SK-N-SH (cell line): ENCODE measurements around the gene DLG2. TPM values are rescaled to one million over a fixed set of nuclear protein-coding genes. Genes with fewer than 3 reads are reported as not detected.

Source experiments
- CTCF ChIA-PET: fragments of 300-600, 350-600 bp; formaldehyde crosslinking; extraction: SDS; loops from one replicate; lab custom pipeline; 2021; lab: Yijun Ruan, JAX
- POLR2A ChIA-PET: fragments of 350-600 bp; sonication (Branson Sonifier 250); formaldehyde crosslinking; extraction: SDS; loops from one replicate; lab custom pipeline; 2020; ENCODE audit warnings: antibody characterized with exemption, inconsistent platforms; lab: Yijun Ruan, JAX
- DNase-seq: peaks from one replicate; pipeline ENCODE4 v3.0.0; 2012
- H2AFZ ChIP-seq: fragments of 200-600 bp; sonication (generic); 2 replicates; pipeline ENCODE4 v1.8.1; 2016; ENCODE audit warnings: antibody characterized with exemption, mild to moderate bottlenecking, low read depth
- H3F3A ChIP-seq: fragments of 200-600 bp; sonication (generic); replicated peaks from 2 replicates; pipeline ENCODE3; 2016; ENCODE audit warnings: antibody characterized with exemption, mild to moderate bottlenecking; ENCODE audit not compliant: insufficient read depth
- H3K27ac ChIP-seq, 2 experiments: fragments of 200-500 bp in 1 of 2; fragments of 200-600 bp in 1 of 2; sonication (Bioruptor generic) in 1 of 2; sonication (generic), shearing (Covaris generic) in 1 of 2; 2 replicates each; pipeline versions ENCODE4 v1.5.1 to v1.6.1; 2014 to 2016; ENCODE audit warnings: low read depth in 2 of 2, inconsistent platforms in 1 of 2, low read length in 1 of 2, mild to moderate bottlenecking in 1 of 2, mixed read lengths in 1 of 2
- H3K27me3 ChIP-seq: fragments of 200-600 bp; sonication (generic), shearing (Covaris generic); 2 replicates; pipeline ENCODE4 v1.6.1; 2016; ENCODE audit warnings: mixed run types; ENCODE audit not compliant: insufficient read depth
- H3K36me3 ChIP-seq, 2 experiments: fragments of 200-500 bp in 1 of 2; fragments of 200-600 bp in 1 of 2; sonication (Bioruptor generic) in 1 of 2; sonication (generic) in 1 of 2; replicated peaks in 1 of 2; 2 replicates each; pipeline versions ENCODE3 to v1.5.1; 2014 to 2016; ENCODE audit warnings: low read length in 1 of 2, mild to moderate bottlenecking in 1 of 2; ENCODE audit not compliant: insufficient read depth in 2 of 2, control insufficient read depth in 1 of 2
- H3K4me1 ChIP-seq, 2 experiments: fragments of 200-500 bp in 1 of 2; fragments of 200-600 bp in 1 of 2; sonication (Bioruptor generic) in 1 of 2; sonication (generic), shearing (Covaris generic) in 1 of 2; 2 replicates each; pipeline versions ENCODE4 v1.5.1 to v1.6.1; 2014 to 2016; ENCODE audit warnings: low read depth in 1 of 2, low read length in 1 of 2, mixed run types in 1 of 2; ENCODE audit not compliant: insufficient read depth in 2 of 2, control insufficient read depth in 1 of 2
- H3K4me2 ChIP-seq: fragments of 200-600 bp; sonication (generic), shearing (Covaris generic); 2 replicates; pipeline ENCODE4 v1.6.1; 2017; ENCODE audit warnings: mixed run types
- H3K4me3 ChIP-seq, 2 experiments: fragments of 200-500 bp in 1 of 2; fragments of 200-600 bp in 1 of 2; sonication (Bioruptor generic) in 1 of 2; sonication (generic), shearing (Covaris generic) in 1 of 2; 2 replicates each; pipeline versions ENCODE4 v1.5.1 to v1.8.1; 2014 to 2016; ENCODE audit warnings: low read depth in 2 of 2, inconsistent platforms in 1 of 2, low read length in 1 of 2, mild to moderate bottlenecking in 1 of 2, mixed read lengths in 1 of 2, moderate library complexity in 1 of 2
- H3K79me2 ChIP-seq: fragments of 200-600 bp; sonication (generic); 2 replicates; pipeline ENCODE4 v1.8.1; 2017; ENCODE audit warnings: mild to moderate bottlenecking; ENCODE audit not compliant: insufficient read depth
- H3K9ac ChIP-seq: fragments of 200-600 bp; sonication (generic); 2 replicates; pipeline ENCODE4 v1.6.1; 2017; ENCODE audit warnings: mixed run types
- H3K9me2 ChIP-seq: fragments of 200-600 bp; sonication (generic); 2 replicates; pipeline ENCODE4 v1.6.1; 2017; ENCODE audit warnings: mixed run types
- H3K9me3 ChIP-seq: fragments of 200-600 bp; sonication (generic); 2 replicates; pipeline ENCODE4 v1.6.1; 2017; ENCODE audit warnings: mixed run types, mild to moderate bottlenecking, moderate library complexity
- H4K20me1 ChIP-seq: fragments of 200-600 bp; sonication (generic); 2 replicates; pipeline ENCODE4 v1.6.1; 2017; ENCODE audit warnings: mild to moderate bottlenecking, mixed run types; ENCODE audit not compliant: insufficient read depth
- JUND ChIP-seq: IDR thresholded peaks from 2 replicates; pipeline ENCODE4 v1.4.0; 2012
- SMC3 ChIP-seq: IDR thresholded peaks from 2 replicates; pipeline ENCODE4 v1.6.1; 2012; ENCODE audit warnings: low read depth, low read length, improper control_type of control experiment
- TCF12 ChIP-seq: IDR thresholded peaks from 2 replicates; pipeline ENCODE4 v1.4.0; 2012
- TEAD4 ChIP-seq: IDR thresholded peaks from 2 replicates; pipeline ENCODE4 v1.4.0; 2012; ENCODE audit warnings: mild to moderate bottlenecking, borderline replicate concordance; ENCODE audit not compliant: insufficient read depth
- YY1 ChIP-seq: IDR thresholded peaks from 2 replicates; pipeline ENCODE4 v1.4.0; 2012; ENCODE audit warnings: low read depth, mild to moderate bottlenecking
- WGBS: methylation state at CpG from one replicate; pipeline ENCODE4 v1.1.6; 2017; ENCODE audit warnings: low lambda C conversion rate; 5-methylcytosine and 5-hydroxymethylcytosine counted together
- polyA plus RNA-seq, 3 experiments: library from polyadenylated mRNA; depleted of rRNA; stranded (reverse); fragments of >200 nt; gene quantifications; 2 replicates each; pipeline ENCODE4 v1.2.3, GENCODE V29; 2012
- TF ChIP-seq, protein P1 (sequence below): fragments of 150-350 bp; IDR thresholded peaks from 2 replicates; pipeline ENCODE4 v1.6.1; 2017; ENCODE audit warnings: antibody characterized with exemption, low read length, low read depth, borderline replicate concordance
- TF ChIP-seq, protein P2 (sequence below): IDR thresholded peaks from 2 replicates; pipeline ENCODE4; 2012
- TF ChIP-seq, protein P3 (sequence below): IDR thresholded peaks from 2 replicates; pipeline ENCODE4 v1.6.1; 2012; ENCODE audit warnings: mild to moderate bottlenecking, low read depth, low read length, moderate library complexity
- TF ChIP-seq, protein P4 (sequence below): fragments of 200-600 bp; sonication (generic); IDR thresholded peaks from 2 replicates; pipeline ENCODE4 v1.6.1; 2017; ENCODE audit warnings: antibody characterized with exemption, mild to moderate bottlenecking, moderate library complexity

DLG2 gene
- polyA plus RNA-seq, 1 of the 3 experiments (the other 2 are of a cell fraction) = 0.21 TPM

DNA sequence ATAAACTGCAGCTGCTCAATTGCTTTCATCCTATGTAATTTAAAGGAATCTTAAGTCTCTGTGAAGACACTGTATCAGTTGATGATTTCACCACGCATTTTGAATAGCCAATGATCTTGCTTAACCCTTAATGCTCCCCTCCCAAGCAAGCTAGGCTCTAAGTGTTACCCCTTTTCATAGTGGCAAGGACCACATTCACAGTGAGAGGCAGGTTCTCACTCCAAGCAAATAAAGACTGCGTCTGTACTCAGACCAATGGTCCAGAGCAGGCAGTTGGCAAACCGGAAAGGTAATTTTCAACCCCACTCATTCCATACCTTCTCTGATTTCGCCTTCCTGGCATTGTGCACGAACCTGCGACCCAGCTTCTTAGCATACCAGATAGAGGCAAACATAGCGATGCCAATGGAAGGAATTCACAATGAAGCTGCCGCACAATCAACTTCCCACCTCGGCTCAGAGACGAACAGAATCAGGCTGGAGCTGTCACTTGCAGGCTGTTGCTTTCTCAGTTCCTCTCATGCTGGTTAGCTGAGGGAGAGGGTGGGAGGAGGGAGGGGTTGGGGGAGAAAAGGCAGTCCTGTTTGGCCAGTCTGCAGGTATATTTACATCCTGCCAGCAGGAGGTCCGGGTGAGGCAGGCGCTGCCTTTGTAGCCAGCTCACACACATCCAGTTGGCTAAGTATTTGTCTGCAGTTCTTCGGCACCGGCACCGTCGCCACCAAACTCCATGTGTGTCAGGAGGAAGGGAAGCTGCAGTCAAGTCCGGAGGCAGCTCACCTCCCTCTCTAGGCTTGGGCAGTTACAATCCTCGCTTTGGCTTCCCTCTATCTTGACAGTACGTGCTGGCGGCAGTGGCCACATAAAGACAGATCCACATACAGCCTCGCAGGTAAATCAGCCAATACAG lies 1189.8 kb downstream of the DLG2 start (continued):
- TF ChIP-seq, protein P1, sequence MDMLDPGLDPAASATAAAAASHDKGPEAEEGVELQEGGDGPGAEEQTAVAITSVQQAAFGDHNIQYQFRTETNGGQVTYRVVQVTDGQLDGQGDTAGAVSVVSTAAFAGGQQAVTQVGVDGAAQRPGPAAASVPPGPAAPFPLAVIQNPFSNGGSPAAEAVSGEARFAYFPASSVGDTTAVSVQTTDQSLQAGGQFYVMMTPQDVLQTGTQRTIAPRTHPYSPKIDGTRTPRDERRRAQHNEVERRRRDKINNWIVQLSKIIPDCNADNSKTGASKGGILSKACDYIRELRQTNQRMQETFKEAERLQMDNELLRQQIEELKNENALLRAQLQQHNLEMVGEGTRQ = no peak
- TF ChIP-seq, protein P2, sequence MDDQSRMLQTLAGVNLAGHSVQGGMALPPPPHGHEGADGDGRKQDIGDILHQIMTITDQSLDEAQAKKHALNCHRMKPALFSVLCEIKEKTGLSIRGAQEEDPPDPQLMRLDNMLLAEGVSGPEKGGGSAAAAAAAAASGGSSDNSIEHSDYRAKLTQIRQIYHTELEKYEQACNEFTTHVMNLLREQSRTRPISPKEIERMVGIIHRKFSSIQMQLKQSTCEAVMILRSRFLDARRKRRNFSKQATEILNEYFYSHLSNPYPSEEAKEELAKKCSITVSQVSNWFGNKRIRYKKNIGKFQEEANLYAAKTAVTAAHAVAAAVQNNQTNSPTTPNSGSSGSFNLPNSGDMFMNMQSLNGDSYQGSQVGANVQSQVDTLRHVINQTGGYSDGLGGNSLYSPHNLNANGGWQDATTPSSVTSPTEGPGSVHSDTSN = no peak
- no peak for TF ChIP-seq TCF12

DNA sequence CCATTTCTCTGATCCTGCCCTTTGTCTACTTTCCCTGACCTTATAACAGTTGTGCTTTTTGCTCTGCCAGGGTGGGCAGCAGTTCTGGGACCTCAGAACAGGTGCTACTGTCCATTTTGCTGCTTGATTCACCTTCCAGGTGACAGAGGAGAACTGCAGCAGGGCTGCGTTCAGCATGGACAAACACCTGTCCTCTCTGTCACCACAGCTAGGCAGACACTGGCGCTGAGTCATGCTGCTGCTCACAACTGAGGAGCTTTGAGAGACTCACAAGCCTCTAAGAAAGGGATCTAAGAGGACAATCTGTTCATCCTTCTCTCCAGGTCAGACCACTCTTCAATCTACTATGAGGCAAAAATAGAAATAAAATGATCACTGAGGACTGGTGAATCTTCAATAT lies 1196.5 kb downstream of the DLG2 start:
- H3K79me2 ChIP-seq = no peaks in the 10 kb centered on the region
- POLR2A ChIA-PET = no interaction called here
- H3K27ac ChIP-seq = no peak overlapping the region
- H3K9me3 ChIP-seq = no peaks in the 10 kb centered on the region; the same call in 1 of the 2 replicates
- 86% methylated on average over 2 of the region's 2 CpGs for WGBS
- no peaks in the 10 kb centered on the region; a peak in 1 of 4 replicates for H3K4me1 ChIP-seq
- H3F3A ChIP-seq = no peaks in the 10 kb centered on the region
- H3K9ac ChIP-seq = no peak overlapping the region
- TF ChIP-seq YY1 (no peak), TCF12 (no peak), SMC3 (no peak), TEAD4 (no peak), JUND (no peak)
- TF ChIP-seq, protein P3, sequence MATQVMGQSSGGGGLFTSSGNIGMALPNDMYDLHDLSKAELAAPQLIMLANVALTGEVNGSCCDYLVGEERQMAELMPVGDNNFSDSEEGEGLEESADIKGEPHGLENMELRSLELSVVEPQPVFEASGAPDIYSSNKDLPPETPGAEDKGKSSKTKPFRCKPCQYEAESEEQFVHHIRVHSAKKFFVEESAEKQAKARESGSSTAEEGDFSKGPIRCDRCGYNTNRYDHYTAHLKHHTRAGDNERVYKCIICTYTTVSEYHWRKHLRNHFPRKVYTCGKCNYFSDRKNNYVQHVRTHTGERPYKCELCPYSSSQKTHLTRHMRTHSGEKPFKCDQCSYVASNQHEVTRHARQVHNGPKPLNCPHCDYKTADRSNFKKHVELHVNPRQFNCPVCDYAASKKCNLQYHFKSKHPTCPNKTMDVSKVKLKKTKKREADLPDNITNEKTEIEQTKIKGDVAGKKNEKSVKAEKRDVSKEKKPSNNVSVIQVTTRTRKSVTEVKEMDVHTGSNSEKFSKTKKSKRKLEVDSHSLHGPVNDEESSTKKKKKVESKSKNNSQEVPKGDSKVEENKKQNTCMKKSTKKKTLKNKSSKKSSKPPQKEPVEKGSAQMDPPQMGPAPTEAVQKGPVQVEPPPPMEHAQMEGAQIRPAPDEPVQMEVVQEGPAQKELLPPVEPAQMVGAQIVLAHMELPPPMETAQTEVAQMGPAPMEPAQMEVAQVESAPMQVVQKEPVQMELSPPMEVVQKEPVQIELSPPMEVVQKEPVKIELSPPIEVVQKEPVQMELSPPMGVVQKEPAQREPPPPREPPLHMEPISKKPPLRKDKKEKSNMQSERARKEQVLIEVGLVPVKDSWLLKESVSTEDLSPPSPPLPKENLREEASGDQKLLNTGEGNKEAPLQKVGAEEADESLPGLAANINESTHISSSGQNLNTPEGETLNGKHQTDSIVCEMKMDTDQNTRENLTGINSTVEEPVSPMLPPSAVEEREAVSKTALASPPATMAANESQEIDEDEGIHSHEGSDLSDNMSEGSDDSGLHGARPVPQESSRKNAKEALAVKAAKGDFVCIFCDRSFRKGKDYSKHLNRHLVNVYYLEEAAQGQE = no peak
- TF ChIP-seq, protein P2 = no peak
- TF ChIP-seq, protein P4, sequence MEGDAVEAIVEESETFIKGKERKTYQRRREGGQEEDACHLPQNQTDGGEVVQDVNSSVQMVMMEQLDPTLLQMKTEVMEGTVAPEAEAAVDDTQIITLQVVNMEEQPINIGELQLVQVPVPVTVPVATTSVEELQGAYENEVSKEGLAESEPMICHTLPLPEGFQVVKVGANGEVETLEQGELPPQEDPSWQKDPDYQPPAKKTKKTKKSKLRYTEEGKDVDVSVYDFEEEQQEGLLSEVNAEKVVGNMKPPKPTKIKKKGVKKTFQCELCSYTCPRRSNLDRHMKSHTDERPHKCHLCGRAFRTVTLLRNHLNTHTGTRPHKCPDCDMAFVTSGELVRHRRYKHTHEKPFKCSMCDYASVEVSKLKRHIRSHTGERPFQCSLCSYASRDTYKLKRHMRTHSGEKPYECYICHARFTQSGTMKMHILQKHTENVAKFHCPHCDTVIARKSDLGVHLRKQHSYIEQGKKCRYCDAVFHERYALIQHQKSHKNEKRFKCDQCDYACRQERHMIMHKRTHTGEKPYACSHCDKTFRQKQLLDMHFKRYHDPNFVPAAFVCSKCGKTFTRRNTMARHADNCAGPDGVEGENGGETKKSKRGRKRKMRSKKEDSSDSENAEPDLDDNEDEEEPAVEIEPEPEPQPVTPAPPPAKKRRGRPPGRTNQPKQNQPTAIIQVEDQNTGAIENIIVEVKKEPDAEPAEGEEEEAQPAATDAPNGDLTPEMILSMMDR = no peak
- H3K27me3 ChIP-seq = no peaks in the 10 kb centered on the region
- no peaks in the 10 kb centered on the region for H3K9me2 ChIP-seq
- DNase-seq = no peak
- no peak overlapping the region for H3K4me3 ChIP-seq
- H4K20me1 ChIP-seq = no peaks in the 10 kb centered on the region
- no peak overlapping the region for H3K4me2 ChIP-seq
- no peak overlapping the region for H2AFZ ChIP-seq
- CTCF ChIA-PET = no interaction called here
- no peaks in the 10 kb centered on the region for H3K36me3 ChIP-seq
